Measurements from ENCODE around the gene TUBA3C. TPM values are rescaled to one million over a fixed set of nuclear protein-coding genes. Genes with fewer than 3 reads are reported as not detected.

Gene TUBA3C
- not detected for total RNA-seq

DNA sequence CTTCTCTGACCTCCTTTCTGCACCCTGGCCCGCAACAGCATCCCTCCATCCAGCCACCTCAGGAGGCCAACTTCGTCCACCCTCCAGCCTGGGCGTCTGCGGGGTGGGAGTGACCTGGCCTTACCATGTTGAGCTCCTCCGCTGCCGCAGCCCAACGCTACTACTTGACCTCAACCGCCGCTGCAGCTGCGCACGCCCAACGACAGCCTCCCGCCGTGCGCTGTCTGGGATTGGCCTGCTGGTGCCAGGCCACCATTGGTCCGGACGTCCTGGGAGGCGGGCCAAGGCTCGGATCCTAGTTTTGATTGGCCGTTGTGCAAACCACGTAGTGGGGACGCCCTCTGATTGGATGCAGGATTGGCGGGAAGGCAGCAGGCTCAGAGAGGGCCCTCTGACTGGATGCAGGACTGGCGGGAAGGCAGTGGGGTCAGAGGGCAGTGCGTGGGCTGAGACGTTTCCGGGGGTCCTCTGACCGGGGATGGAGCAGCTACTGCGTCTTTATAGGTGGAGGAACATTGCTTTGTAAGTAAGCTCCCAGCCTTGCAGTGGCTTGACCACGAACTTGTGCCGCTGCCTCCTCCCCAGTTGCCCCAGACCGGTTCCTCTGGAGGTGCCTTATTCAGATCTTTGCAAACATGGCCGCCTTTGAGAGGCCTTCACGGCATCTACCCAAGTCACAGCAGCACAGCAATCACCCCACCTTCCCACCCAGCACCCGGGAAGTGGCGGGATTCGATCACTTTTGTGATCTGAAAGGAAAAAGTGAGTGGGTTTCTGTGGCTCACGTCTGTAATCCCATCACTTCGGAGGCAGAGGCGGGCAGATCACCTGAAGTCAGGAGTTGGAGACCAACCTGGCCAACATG, at the start of gene TUBA3C:
Gene TUBA3C (minus strand): TSS at position 204 of the 865 bp plus-strand sequence. CDS start 77 bp downstream, at position 127.

Small RNA genes lying within 50 kb of the gene (small RNA-seq; reads per million reads assigned to genes)
- gene AL139327.4 (ENCODE audit: low replicate concordance), result not detected

All from parietal lobe (tissue), 2 donors.